Loucy (cell line): Measurements from ENCODE around the gene THAP9.

Experiments used
- H2AFZ ChIP-seq: fragments of 200-600 bp; sonication (generic); 2 replicates; pipeline ENCODE4 v1.6.0; 2016; ENCODE audit warnings: antibody characterized with exemption, mild to moderate bottlenecking, low read length, moderate library complexity
- H3F3A ChIP-seq: fragments of 200-600 bp; 2 replicates; pipeline ENCODE4 v1.6.0; 2016; ENCODE audit warnings: antibody characterized with exemption, low read depth, mild to moderate bottlenecking
- H3K27me3 ChIP-seq: fragments of 200-600 bp; sonication (generic); 2 replicates; pipeline ENCODE4 v1.6.1; 2014; ENCODE audit warnings: low read length, mild to moderate bottlenecking; ENCODE audit not compliant: insufficient read depth, poor library complexity, severe bottlenecking
- H3K36me3 ChIP-seq: fragments of 200-600 bp; sonication (generic); 2 replicates; pipeline ENCODE4 v1.6.1; 2016; ENCODE audit warnings: low read length; ENCODE audit not compliant: insufficient read depth
- H3K4me1 ChIP-seq: fragments of 200-600 bp; sonication (generic); 2 replicates; pipeline ENCODE4 v1.5.1; 2014; ENCODE audit warnings: low read length, mild to moderate bottlenecking; ENCODE audit not compliant: insufficient read depth, poor library complexity, severe bottlenecking
- H3K4me2 ChIP-seq: fragments of 200-600 bp; sonication (generic); 2 replicates; pipeline ENCODE4 v1.6.0; 2014; ENCODE audit warnings: antibody characterized with exemption, low read length, low read depth, mild to moderate bottlenecking; ENCODE audit not compliant: poor library complexity, severe bottlenecking
- H3K4me3 ChIP-seq: fragments of 200-600 bp; sonication (generic); 2 replicates; pipeline ENCODE4 v1.5.1; 2014; ENCODE audit warnings: low read length, mild to moderate bottlenecking, mixed read lengths; ENCODE audit not compliant: poor library complexity, severe bottlenecking
- H3K79me2 ChIP-seq: fragments of 200-600 bp; sonication (generic); 2 replicates; pipeline ENCODE4 v1.6.1; 2014; ENCODE audit warnings: low read length; ENCODE audit not compliant: insufficient read depth
- H3K9ac ChIP-seq: fragments of 200-600 bp; sonication (generic); 2 replicates; pipeline ENCODE4 v1.6.0; 2014; ENCODE audit warnings: mild to moderate bottlenecking, low read depth, low read length, moderate library complexity; ENCODE audit not compliant: poor library complexity, severe bottlenecking
- H3K9me2 ChIP-seq: fragments of 200-600 bp; sonication (generic); replicated peaks from 2 replicates; pipeline ENCODE4 v1.6.1; 2016; ENCODE audit warnings: low read depth, low read length, mixed read lengths
- H3K9me3 ChIP-seq: fragments of 200-600 bp; sonication (generic); 2 replicates; pipeline ENCODE4 v1.6.1; 2014; ENCODE audit warnings: mild to moderate bottlenecking, antibody characterized with exemption, low read length, low read depth; ENCODE audit not compliant: insufficient read depth
- H4K20me1 ChIP-seq: fragments of 200-600 bp; sonication (generic); 2 replicates; pipeline ENCODE4 v1.6.0; 2014; ENCODE audit warnings: antibody characterized with exemption, low read length, mild to moderate bottlenecking; ENCODE audit not compliant: insufficient read depth, poor library complexity, severe bottlenecking
- EZH2phosphoT487 ChIP-seq: fragments of 200-600 bp; IDR thresholded peaks from 2 replicates; pipeline ENCODE4 v1.6.1; 2018; ENCODE audit warnings: antibody characterized with exemption, mild to moderate bottlenecking, moderate library complexity, borderline replicate concordance
- TF ChIP-seq, protein P1 (sequence below): fragments of 200-600 bp; sonication (generic); conservative IDR thresholded peaks from 2 replicates; pipeline ENCODE4 v1.5.1; 2014; ENCODE audit warnings: mild to moderate bottlenecking, antibody characterized with exemption, low read length

Gene THAP9

DNA sequence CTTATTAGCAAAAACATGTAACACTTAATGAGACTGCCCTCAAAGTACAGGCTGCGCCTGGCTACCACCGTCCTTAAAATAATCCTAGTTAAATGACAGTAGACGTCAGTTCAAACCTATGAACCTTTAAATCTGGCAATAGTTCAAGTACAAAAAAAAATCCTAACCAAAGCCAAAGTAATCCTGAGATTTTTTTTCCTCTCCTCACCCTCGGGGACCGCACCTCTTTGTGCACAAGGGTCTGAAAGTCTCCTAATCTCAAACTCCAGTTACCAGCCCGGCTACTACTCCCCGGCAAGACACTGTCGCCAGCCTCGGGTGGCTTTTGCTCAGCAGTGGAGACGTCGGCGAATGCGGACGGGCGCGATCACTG lies 10.0 kb upstream of the THAP9 start:
- Histone ChIP-seq H3K4me3 (peak overlapping the region; percentile 92), H2AFZ (peak overlapping the region; percentile 93), H3K9me2 (no peaks in the 10 kb centered on the region), H3K4me2 (peak overlapping the region; percentile 93), H4K20me1 (peaks cover 40% of the 10 kb centered on the region), H3K9ac (peak overlapping the region; percentile 90), H3K27me3 (no peaks in the 10 kb centered on the region), H3F3A (peaks cover 17% of the 10 kb centered on the region; the same call in 1 of the 2 replicates), H3K36me3 (peaks cover 23% of the 10 kb centered on the region; the same call in 1 of the 2 replicates), H3K79me2 (peaks cover 92% of the 10 kb centered on the region), H3K4me1 (peaks cover 60% of the 10 kb centered on the region), H3K9me3 (no peaks in the 10 kb centered on the region)
- TF ChIP-seq EZH2phosphoT487, result no peak
- TF ChIP-seq, protein P1, sequence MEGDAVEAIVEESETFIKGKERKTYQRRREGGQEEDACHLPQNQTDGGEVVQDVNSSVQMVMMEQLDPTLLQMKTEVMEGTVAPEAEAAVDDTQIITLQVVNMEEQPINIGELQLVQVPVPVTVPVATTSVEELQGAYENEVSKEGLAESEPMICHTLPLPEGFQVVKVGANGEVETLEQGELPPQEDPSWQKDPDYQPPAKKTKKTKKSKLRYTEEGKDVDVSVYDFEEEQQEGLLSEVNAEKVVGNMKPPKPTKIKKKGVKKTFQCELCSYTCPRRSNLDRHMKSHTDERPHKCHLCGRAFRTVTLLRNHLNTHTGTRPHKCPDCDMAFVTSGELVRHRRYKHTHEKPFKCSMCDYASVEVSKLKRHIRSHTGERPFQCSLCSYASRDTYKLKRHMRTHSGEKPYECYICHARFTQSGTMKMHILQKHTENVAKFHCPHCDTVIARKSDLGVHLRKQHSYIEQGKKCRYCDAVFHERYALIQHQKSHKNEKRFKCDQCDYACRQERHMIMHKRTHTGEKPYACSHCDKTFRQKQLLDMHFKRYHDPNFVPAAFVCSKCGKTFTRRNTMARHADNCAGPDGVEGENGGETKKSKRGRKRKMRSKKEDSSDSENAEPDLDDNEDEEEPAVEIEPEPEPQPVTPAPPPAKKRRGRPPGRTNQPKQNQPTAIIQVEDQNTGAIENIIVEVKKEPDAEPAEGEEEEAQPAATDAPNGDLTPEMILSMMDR, result no peak

DNA sequence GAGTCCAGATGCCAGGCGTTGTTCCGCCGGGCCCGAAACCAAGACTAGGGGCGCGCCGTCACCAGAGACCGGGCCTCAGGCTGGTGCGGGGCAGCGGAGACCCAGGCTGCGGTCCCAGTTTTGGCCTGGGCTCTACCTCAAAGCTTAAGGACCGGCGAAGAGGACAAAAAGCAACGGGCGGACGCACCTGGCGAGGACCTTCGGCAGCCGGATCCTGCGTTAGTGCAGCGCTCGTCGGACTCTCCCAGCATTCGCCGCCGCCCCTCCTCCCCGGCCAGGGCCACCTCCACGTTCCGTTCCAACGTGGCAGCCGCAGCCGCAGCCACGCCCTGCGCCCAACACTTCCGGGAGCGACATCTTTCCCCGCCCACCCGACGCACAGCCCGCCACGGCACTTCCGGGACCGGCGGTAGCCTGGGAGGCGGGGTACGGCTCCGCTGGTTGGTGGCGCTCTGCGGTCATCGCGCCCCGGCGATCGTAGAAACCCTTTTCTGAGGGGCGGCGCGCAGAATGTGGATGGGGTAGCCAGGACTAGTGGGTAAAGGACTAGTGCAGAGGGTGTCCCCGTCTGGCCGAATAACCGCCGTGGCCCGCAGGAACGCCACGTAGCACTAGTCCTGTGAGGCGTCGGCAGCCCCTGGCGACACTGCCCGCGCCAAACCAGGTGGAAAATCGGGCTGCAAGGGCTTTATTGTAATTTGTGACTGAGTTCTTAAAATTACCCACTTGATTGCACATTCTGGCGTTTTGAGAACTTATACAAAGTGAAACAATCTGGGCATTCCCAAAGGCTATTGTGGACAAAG lies 9.4 kb upstream of the THAP9 start, which contains the start of gene SEC31A:
Gene SEC31A, minus strand, starts transcription at position 253 of the 806 bp plus-strand sequence. CDS start 9,217 bp downstream, outside the sequence.
- Histone ChIP-seq H3K27me3 (no peaks in the 10 kb centered on the region), H3K4me2 (peak within 1 kb of the TSS; percentile 93), H3K9me2 (no peaks in the 10 kb centered on the region), H3K9me3 (no peaks in the 10 kb centered on the region), H3K9ac (peak within 1 kb of the TSS; percentile 90), H2AFZ (peak within 1 kb of the TSS; percentile 93), H3K4me1 (peaks cover 54% of the 10 kb centered on the region), H3F3A (peaks cover 17% of the 10 kb centered on the region; the same call in 1 of the 2 replicates), H3K79me2 (peaks cover 92% of the 10 kb centered on the region), H4K20me1 (peaks cover 43% of the 10 kb centered on the region), H3K36me3 (peaks cover 28% of the 10 kb centered on the region; the same call in 1 of the 2 replicates), H3K4me3 (peak within 1 kb of the TSS; percentile 92)
- no peak for TF ChIP-seq EZH2phosphoT487
- TF ChIP-seq, protein P1, result 0 out of 2 replicates have a peak, but pooled peaks have one; percentile 9

DNA sequence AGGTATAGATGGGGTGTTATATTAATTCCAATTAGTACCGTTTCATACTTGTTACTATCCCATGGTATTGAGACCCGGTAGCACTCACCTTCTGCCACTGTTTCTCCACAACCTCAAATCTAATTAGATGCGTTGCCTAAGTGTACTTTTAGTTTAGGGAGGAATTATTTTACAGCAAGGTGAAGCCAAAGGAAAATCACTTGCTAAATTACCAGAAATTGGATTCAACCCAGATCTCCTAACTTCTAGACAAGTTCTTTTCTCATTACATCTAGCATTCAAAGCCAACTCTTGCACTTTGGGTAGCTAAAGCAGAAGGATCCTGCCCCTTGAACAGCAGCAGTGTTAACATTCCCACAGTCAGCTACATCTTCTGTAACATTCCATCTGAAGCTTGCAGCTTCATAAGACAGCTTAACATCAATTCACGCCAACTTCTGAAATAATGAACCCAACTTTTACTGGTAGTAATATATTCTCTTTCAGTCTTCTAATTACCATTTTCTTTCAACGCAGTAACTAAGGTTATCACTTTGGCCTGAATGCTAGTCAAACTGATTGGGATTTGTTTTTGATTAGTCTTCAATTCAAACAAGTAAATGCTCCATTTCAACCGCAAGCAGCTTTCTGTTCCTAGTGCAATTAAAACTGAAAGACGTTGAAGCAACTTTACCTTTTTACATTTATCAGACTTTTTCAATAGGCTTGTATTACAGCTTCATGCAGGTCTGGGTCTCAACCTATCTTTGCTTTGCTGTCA lies 8.6 kb upstream of the THAP9 start:
- Histone ChIP-seq H3K27me3 (no peaks in the 10 kb centered on the region), H3K36me3 (peaks cover 32% of the 10 kb centered on the region; the same call in 1 of the 2 replicates), H3K9me3 (no peaks in the 10 kb centered on the region), H3K9me2 (no peaks in the 10 kb centered on the region), H3K4me3 (peak overlapping the region; percentile 92), H3F3A (peaks cover 17% of the 10 kb centered on the region; the same call in 1 of the 2 replicates), H3K4me1 (peaks cover 51% of the 10 kb centered on the region), H4K20me1 (peaks cover 50% of the 10 kb centered on the region), H3K9ac (peak overlapping the region; percentile 90), H2AFZ (peak overlapping the region; percentile 90; the same call in 1 of the 2 replicates), H3K79me2 (peaks cover 92% of the 10 kb centered on the region), H3K4me2 (peak overlapping the region; percentile 79)
- TF ChIP-seq EZH2phosphoT487, result no peak
- TF ChIP-seq, protein P1, result no peak
